ENCODE measurements around the gene PRRX2. TPM values are rescaled to one million over a fixed set of nuclear protein-coding genes. Genes with fewer than 3 reads are reported as not detected.

Gene PRRX2
- total RNA-seq, 4 donors from 2014 or later: 9.6 to 32.1 (median 14.9) TPM

DNA sequence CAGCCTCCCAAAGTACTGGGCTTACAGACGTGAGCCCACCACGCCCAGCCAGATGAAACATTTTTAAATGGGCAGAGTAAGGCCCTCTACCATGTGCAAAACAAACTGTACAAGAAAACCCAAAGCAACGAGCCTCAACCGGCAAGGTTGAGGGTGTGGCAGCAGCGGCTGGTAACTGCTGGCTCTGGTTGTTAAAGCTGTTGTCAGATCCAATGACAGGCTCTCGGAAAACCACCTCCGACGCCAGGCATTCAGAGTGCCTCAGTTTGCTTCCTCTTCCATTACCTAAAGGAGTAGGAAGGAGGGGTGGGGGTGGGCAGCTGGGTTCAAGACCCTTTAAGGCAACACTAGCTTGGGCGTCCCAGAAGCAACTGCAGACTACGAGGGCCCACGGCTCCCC is 21.1 kb upstream of the PRRX2 start:
- Histone ChIP-seq H3K27me3 (no peaks in the 10 kb centered on the region), H3K4me1 (peaks cover 4 to 37% (median 23%) of the 10 kb centered on the region in 4 donors), H3K4me3 (no peak overlapping the region), H3K9me3 (no peaks in the 10 kb centered on the region), H3K36me3 (peaks cover 0 to 4% (median 0%) of the 10 kb centered on the region in 3 donors), H3K27ac (no peak overlapping the region)
- 64 to 70% methylated on average over 11 of the region's 11 CpGs for WGBS, 2 donors
- TF ChIP-seq EP300 (IDR thresholded peaks at IDR 0.05) (no peak), POLR2A (IDR thresholded peaks at IDR 0.05) (no peak)
- no peak for DNase-seq (ENCODE audit: low spot score in 2 of 2)

DNA sequence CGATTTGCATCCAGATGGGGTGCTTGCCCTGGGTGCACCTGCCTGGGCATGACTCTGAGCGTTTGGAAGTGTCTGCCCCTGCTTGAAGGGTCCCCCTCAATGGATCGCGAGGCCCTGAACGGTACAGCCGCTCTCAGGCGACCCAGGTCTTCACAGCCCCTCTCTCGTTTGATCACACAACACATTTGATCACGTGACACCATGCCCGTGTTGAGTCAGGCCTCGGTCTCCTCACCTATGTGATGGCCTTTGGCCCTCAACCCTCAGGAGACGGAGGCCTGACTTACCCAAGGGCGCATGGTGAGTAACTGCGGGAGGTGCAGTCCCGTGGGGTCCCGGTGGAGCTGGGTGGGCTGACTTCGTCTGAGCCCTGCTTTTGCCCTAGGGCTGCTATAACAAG is 20.5 kb upstream of the PRRX2 start:
- Histone ChIP-seq H3K36me3 (no peaks in the 10 kb centered on the region), H3K27ac (no peak overlapping the region), H3K9me3 (no peaks in the 10 kb centered on the region), H3K4me3 (no peak overlapping the region), H3K4me1 (peaks cover 4 to 32% (median 19%) of the 10 kb centered on the region in 4 donors), H3K27me3 (no peaks in the 10 kb centered on the region)
- no peak for TF ChIP-seq POLR2A (IDR thresholded peaks at IDR 0.05)
- TF ChIP-seq, protein P1, sequence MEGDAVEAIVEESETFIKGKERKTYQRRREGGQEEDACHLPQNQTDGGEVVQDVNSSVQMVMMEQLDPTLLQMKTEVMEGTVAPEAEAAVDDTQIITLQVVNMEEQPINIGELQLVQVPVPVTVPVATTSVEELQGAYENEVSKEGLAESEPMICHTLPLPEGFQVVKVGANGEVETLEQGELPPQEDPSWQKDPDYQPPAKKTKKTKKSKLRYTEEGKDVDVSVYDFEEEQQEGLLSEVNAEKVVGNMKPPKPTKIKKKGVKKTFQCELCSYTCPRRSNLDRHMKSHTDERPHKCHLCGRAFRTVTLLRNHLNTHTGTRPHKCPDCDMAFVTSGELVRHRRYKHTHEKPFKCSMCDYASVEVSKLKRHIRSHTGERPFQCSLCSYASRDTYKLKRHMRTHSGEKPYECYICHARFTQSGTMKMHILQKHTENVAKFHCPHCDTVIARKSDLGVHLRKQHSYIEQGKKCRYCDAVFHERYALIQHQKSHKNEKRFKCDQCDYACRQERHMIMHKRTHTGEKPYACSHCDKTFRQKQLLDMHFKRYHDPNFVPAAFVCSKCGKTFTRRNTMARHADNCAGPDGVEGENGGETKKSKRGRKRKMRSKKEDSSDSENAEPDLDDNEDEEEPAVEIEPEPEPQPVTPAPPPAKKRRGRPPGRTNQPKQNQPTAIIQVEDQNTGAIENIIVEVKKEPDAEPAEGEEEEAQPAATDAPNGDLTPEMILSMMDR (IDR thresholded peaks at IDR 0.05): no peak
- TF ChIP-seq EP300 (IDR thresholded peaks at IDR 0.05): no peak
- WGBS, 2 donors: 72 to 77% methylated on average over 16 to 17 of the region's 17 CpGs
- DNase-seq (ENCODE audit: low spot score in 2 of 2): no peak

DNA sequence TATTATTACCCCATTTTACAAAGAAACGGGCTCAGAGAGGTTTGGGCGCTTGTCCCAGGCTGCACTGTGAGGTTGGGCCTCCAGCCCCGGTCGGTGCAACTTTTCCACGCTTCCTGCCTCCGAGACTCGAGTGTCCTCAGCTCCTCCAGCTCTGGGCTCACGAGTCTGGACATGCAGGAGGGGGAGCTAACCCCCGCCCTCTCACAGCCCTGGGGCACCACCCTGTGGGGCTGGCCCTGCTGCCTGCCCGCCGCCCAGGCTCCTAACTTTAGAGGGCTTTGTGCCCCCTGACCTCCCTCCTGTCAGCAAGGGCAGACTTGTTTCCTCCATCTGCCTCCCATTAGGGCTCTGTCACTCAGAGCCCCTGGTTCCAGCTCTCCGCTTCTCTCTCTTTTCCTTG is 19.2 kb upstream of the PRRX2 start:
- TF ChIP-seq, protein P1 (IDR thresholded peaks at IDR 0.05): no peak
- TF ChIP-seq EP300 (IDR thresholded peaks at IDR 0.05) (no peak), POLR2A (IDR thresholded peaks at IDR 0.05) (no peak)
- H3K27ac ChIP-seq: no peak overlapping the region
- WGBS, 2 donors: 75 to 76% methylated on average over 12 of the region's 12 CpGs
- peaks cover 0 to 19% (median 6%) of the 10 kb centered on the region in 4 donors for H3K4me1 ChIP-seq
- DNase-seq (ENCODE audit: low spot score in 2 of 2): no peak
- H3K9me3 ChIP-seq: no peaks in the 10 kb centered on the region
- H3K36me3 ChIP-seq: no peaks in the 10 kb centered on the region
- H3K4me3 ChIP-seq: no peak overlapping the region
- no peaks in the 10 kb centered on the region for H3K27me3 ChIP-seq

DNA sequence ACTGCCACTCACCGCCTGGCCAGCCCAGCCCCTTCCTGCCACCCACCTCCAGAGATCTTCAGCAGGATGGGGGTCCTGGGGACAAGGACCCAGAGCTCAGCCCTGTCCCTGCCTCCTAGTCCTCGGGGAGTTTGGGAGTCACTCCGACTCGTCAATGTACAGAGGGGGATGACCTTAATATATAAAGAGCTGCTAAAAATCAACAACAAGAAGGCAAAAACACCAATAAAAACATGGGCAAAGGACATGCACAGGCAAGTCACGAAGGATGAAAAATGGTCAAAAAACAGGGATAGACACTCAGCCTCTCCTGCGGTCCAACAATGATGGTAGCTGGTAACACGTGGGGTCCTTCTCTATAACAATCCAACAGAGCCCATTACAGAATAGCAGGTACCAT is 18.8 kb upstream of the PRRX2 start:
- TF ChIP-seq EP300 (IDR thresholded peaks at IDR 0.05) (no peak), POLR2A (IDR thresholded peaks at IDR 0.05) (no peak)
- TF ChIP-seq, protein P1 (IDR thresholded peaks at IDR 0.05): no peak
- DNase-seq (ENCODE audit: low spot score in 2 of 2): no peak
- Histone ChIP-seq H3K4me3 (no peak overlapping the region), H3K27me3 (no peaks in the 10 kb centered on the region), H3K36me3 (no peaks in the 10 kb centered on the region), H3K4me1 (peaks cover 0 to 15% (median 3%) of the 10 kb centered on the region in 4 donors), H3K9me3 (no peaks in the 10 kb centered on the region), H3K27ac (no peak overlapping the region)
- 95 to 96% methylated on average over 7 of the region's 7 CpGs for WGBS, 2 donors

DNA sequence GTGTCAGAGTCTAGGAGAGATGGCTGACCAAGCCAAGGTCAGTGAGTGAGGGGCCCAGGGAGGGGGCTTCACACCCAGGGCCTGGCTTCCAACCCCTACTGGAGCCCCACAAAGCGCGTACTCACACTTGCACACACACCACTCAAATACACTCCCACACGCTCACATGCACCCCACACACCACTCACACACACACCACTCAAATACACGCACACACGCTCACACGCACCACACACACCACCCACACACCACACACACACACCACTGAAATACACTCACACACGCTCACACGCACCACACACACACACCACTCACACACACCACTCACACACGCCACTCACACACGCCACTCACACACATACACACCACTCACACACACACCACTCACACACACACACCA is 17.8 kb upstream of the PRRX2 start:
- WGBS, 2 donors: 86 to 87% methylated on average over 10 of the region's 10 CpGs
- no peaks in the 10 kb centered on the region for H3K36me3 ChIP-seq
- DNase-seq (ENCODE audit: low spot score in 2 of 2): no peak
- H3K9me3 ChIP-seq: no peaks in the 10 kb centered on the region
- H3K4me1 ChIP-seq: peaks cover 0 to 11% (median 2%) of the 10 kb centered on the region in 4 donors
- no peak for TF ChIP-seq POLR2A (IDR thresholded peaks at IDR 0.05)
- TF ChIP-seq, protein P1 (IDR thresholded peaks at IDR 0.05): no peak
- no peak for TF ChIP-seq EP300 (IDR thresholded peaks at IDR 0.05)
- no peak overlapping the region for H3K4me3 ChIP-seq
- no peak overlapping the region for H3K27ac ChIP-seq
- H3K27me3 ChIP-seq: no peaks in the 10 kb centered on the region
